Measurements from ENCODE around the gene UBQLN3. TPM values are rescaled to one million over a fixed set of nuclear protein-coding genes. Genes with fewer than 3 reads are reported as not detected.

The UBQLN3 gene
- total and polyA plus RNA-seq, 2 experiments from 2014 or later: not detected

DNA sequence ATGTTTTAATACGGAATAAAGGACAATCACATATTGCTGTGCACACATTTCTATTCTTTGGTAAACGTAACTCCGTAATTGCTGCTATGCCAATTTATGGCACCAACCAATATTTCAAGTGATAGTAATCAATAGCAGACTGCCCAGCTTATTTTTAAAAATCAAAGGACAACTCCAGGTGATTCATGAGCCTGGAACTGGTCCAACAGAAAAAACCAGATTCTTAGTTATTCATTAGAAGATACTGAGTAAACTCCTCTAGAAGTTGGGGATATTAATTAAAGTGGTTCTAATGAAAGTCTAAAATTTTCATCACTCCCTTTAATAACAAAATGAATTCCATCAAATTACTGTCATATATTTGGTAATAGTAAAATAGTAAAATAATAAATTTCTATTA, 48.0 kb upstream of the UBQLN3 start:
- Histone ChIP-seq H3K4me3 (no peak overlapping the region), H2AFZ (no peak overlapping the region), H3K9me2 (ENCODE audit: insufficient read depth) (no peaks in the 10 kb centered on the region), H3K27ac (ENCODE audit: low read depth) (no peak overlapping the region), H3F3A (replicated peaks; ENCODE audit: low read depth) (no peaks in the 10 kb centered on the region), H3K4me1 (ENCODE audit: insufficient read depth) (peaks cover 7% of the 10 kb centered on the region; the same call in 1 of the 2 replicates), H4K20me1 (replicated peaks; ENCODE audit: insufficient read depth) (no peaks in the 10 kb centered on the region), H3K79me2 (replicated peaks; ENCODE audit: insufficient read depth) (no peaks in the 10 kb centered on the region), H3K36me3 (ENCODE audit: insufficient read depth) (no peaks in the 10 kb centered on the region), H3K4me2 (no peak overlapping the region), H3K27me3 (ENCODE audit: insufficient read depth) (no peaks in the 10 kb centered on the region)
- Mint-ChIP-seq H3K9me3 (no peaks in the 10 kb centered on the region), H3K36me3 (ENCODE audit: low read depth) (no peaks in the 10 kb centered on the region), H3K27ac (no peak overlapping the region), H3K4me1 (peaks cover 16% of the 10 kb centered on the region), H3K4me3 (no peak overlapping the region), H3K27me3 (ENCODE audit: insufficient read depth, low read depth, poor library complexity) (no peaks in the 10 kb centered on the region)
- ATAC-seq (no peak), DNase-seq (ENCODE audit: low spot score) (no peak)
- no peak for TF ChIP-seq ZNF114 (CRISPR knock-in tag; IDR thresholded peaks at IDR 0.05)

DNA sequence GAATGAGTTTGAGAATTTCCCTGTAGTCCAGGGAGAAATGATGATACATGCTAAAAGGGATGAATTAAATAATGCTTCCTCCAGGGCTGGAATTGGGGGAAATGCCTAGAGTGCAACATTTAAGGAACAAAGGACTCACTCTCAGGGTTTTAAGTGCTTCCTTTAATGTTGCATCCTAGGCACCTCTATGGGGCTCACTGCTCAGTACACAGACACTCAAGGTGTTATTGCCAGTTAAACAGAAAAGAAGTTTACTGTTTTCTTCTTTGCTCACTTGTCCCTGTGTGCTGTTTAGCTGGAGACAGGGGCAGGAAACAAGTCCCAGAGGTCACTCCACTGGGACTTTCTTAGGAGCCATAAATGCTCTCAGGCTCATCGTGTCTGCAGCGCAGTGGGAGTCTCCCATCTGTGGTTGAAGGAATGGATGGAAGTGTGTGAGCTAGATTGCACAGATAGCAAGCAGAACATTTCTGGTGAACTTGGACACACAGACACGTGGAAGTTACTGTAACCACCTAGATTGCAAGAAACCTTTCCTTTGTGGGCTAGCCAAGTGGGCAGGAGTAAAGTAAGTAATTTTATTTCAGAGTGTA, 46.9 kb upstream of the UBQLN3 start:
- H3K36me3 ChIP-seq (ENCODE audit: insufficient read depth): no peaks in the 10 kb centered on the region
- peak; percentile 50 for ATAC-seq
- TF ChIP-seq CREB1 (CRISPR knock-in tag; IDR thresholded peaks at IDR 0.05; ENCODE audit: low read depth): no peak
- H3K27ac ChIP-seq (ENCODE audit: low read depth): no peak overlapping the region
- H3K4me1 ChIP-seq (ENCODE audit: insufficient read depth): peaks cover 7% of the 10 kb centered on the region; the same call in 1 of the 2 replicates
- no peaks in the 10 kb centered on the region for H3F3A ChIP-seq (replicated peaks; ENCODE audit: low read depth)
- no peaks in the 10 kb centered on the region for H3K27me3 Mint-ChIP-seq (ENCODE audit: insufficient read depth, low read depth, poor library complexity)
- H3K4me2 ChIP-seq: no peak overlapping the region
- no peak overlapping the region for H3K27ac Mint-ChIP-seq
- no peak overlapping the region for H3K4me3 Mint-ChIP-seq
- H3K27me3 ChIP-seq (ENCODE audit: insufficient read depth): no peaks in the 10 kb centered on the region
- H3K9me2 ChIP-seq (ENCODE audit: insufficient read depth): no peaks in the 10 kb centered on the region
- H3K9me3 Mint-ChIP-seq: no peaks in the 10 kb centered on the region
- peaks cover 16% of the 10 kb centered on the region for H3K4me1 Mint-ChIP-seq
- no peak for DNase-seq (ENCODE audit: low spot score)
- H3K36me3 Mint-ChIP-seq (ENCODE audit: low read depth): no peaks in the 10 kb centered on the region
- peak overlapping the region; percentile 73; the same call in 1 of the 2 replicates for H2AFZ ChIP-seq
- H3K4me3 ChIP-seq: no peak overlapping the region
- H4K20me1 ChIP-seq (replicated peaks; ENCODE audit: insufficient read depth): no peaks in the 10 kb centered on the region
- no peaks in the 10 kb centered on the region for H3K79me2 ChIP-seq (replicated peaks; ENCODE audit: insufficient read depth)

DNA sequence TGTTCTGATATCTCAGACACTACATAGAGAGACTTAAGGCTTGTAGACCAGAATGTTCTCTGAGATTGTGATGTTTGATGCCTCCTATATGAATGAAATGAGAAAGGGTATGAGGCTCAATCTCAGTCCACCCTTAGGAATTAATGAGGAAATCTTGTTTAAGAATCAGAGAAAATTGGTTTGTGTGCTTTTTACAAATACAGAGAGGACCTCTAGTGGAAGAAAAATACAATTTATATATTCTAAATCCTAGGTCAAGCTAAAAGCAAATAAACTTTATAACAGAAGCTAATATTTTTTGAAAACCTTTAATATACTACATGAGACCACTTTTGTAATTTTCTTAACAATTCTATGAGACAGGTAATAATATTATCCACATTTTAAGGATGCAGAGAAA, 43.6 kb upstream of the UBQLN3 start:
- Histone ChIP-seq H3K27me3 (ENCODE audit: insufficient read depth) (no peaks in the 10 kb centered on the region), H3K36me3 (ENCODE audit: insufficient read depth) (no peaks in the 10 kb centered on the region), H4K20me1 (replicated peaks; ENCODE audit: insufficient read depth) (no peaks in the 10 kb centered on the region), H3K4me2 (no peak overlapping the region), H3K4me3 (no peak overlapping the region), H2AFZ (no peak overlapping the region), H3K4me1 (ENCODE audit: insufficient read depth) (peaks cover 7% of the 10 kb centered on the region; the same call in 1 of the 2 replicates), H3K79me2 (replicated peaks; ENCODE audit: insufficient read depth) (no peaks in the 10 kb centered on the region), H3K27ac (ENCODE audit: low read depth) (no peak overlapping the region), H3F3A (replicated peaks; ENCODE audit: low read depth) (no peaks in the 10 kb centered on the region), H3K9me2 (ENCODE audit: insufficient read depth) (no peaks in the 10 kb centered on the region)
- TF ChIP-seq POLR2AphosphoS5 (IDR thresholded peaks at IDR 0.05; ENCODE audit: low read depth): no peak
- TF ChIP-seq, protein P1, sequence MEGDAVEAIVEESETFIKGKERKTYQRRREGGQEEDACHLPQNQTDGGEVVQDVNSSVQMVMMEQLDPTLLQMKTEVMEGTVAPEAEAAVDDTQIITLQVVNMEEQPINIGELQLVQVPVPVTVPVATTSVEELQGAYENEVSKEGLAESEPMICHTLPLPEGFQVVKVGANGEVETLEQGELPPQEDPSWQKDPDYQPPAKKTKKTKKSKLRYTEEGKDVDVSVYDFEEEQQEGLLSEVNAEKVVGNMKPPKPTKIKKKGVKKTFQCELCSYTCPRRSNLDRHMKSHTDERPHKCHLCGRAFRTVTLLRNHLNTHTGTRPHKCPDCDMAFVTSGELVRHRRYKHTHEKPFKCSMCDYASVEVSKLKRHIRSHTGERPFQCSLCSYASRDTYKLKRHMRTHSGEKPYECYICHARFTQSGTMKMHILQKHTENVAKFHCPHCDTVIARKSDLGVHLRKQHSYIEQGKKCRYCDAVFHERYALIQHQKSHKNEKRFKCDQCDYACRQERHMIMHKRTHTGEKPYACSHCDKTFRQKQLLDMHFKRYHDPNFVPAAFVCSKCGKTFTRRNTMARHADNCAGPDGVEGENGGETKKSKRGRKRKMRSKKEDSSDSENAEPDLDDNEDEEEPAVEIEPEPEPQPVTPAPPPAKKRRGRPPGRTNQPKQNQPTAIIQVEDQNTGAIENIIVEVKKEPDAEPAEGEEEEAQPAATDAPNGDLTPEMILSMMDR (conservative IDR thresholded peaks at IDR 0.05; ENCODE audit: low read depth in 2 of 2): peak in 1 of 2 experiments; percentile 48; a peak in 3 of 4 replicates
- no peak for DNase-seq (ENCODE audit: low spot score)
- ATAC-seq: no peak
- H3K9me3 Mint-ChIP-seq: no peaks in the 10 kb centered on the region
- H3K36me3 Mint-ChIP-seq (ENCODE audit: low read depth): no peaks in the 10 kb centered on the region
- H3K4me1 Mint-ChIP-seq: peaks cover 16% of the 10 kb centered on the region
- no peak overlapping the region for H3K27ac Mint-ChIP-seq
- no peaks in the 10 kb centered on the region for H3K27me3 Mint-ChIP-seq (ENCODE audit: insufficient read depth, low read depth, poor library complexity)
- H3K4me3 Mint-ChIP-seq: no peak overlapping the region
